SK-N-MC (cell line): ENCODE results near the gene MPRIP.

ENCODE experiments used
- EZH2 ChIP-seq: fragments of 200-600 bp; sonication (generic); IDR thresholded peaks from one replicate; pipeline ENCODE4 v1.6.1; 2017; ENCODE audit warnings: antibody characterized with exemption
- FOXP2 ChIP-seq: optimal IDR thresholded peaks from 2 replicates; pipeline ENCODE3; 2011; ENCODE audit warnings: mild to moderate bottlenecking, moderate library complexity; ENCODE audit not compliant: insufficient read depth; ENCODE audit errors: extremely low read length, control extremely low read depth
- POLR2AphosphoS5 ChIP-seq: IDR thresholded peaks from 2 replicates; pipeline ENCODE4 v1.6.1; 2012; ENCODE audit warnings: mild to moderate bottlenecking, low read depth, low read length, borderline replicate concordance

GRCh38 chr17:17191961-17192381 lies 149.7 kb downstream of the MPRIP start:
- TF ChIP-seq POLR2AphosphoS5 (no peak), EZH2 (no peak), FOXP2 (no peak)
